A549 treated with CpdA at 1 μM for 4 hours (cell line): ENCODE data around the gene BCO1. TPM values are rescaled to one million over a fixed set of nuclear protein-coding genes. Genes with fewer than 3 reads are reported as not detected.

ENCODE experiments used
- total RNA-seq: library from RNA; stranded (reverse); fragments of 200-300 nt; extraction: Qiagen RNA extraction; gene quantifications from 5 replicates; pipeline ENCODE4 v1.2.3, GENCODE V29; 2022; ENCODE audit warnings: low read depth

Gene BCO1, protein sequence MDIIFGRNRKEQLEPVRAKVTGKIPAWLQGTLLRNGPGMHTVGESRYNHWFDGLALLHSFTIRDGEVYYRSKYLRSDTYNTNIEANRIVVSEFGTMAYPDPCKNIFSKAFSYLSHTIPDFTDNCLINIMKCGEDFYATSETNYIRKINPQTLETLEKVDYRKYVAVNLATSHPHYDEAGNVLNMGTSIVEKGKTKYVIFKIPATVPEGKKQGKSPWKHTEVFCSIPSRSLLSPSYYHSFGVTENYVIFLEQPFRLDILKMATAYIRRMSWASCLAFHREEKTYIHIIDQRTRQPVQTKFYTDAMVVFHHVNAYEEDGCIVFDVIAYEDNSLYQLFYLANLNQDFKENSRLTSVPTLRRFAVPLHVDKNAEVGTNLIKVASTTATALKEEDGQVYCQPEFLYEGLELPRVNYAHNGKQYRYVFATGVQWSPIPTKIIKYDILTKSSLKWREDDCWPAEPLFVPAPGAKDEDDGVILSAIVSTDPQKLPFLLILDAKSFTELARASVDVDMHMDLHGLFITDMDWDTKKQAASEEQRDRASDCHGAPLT
- 0.73 to 1.6 TPM (median 1.3 TPM) in 5 replicates for total RNA-seq

GRCh38 chr16:81238296-81239011 is at the start of gene BCO1:
Gene BCO1 (plus strand): TSS chr16:81238689. CDS start chr16:81238909, 220 bp downstream.

DNA sequence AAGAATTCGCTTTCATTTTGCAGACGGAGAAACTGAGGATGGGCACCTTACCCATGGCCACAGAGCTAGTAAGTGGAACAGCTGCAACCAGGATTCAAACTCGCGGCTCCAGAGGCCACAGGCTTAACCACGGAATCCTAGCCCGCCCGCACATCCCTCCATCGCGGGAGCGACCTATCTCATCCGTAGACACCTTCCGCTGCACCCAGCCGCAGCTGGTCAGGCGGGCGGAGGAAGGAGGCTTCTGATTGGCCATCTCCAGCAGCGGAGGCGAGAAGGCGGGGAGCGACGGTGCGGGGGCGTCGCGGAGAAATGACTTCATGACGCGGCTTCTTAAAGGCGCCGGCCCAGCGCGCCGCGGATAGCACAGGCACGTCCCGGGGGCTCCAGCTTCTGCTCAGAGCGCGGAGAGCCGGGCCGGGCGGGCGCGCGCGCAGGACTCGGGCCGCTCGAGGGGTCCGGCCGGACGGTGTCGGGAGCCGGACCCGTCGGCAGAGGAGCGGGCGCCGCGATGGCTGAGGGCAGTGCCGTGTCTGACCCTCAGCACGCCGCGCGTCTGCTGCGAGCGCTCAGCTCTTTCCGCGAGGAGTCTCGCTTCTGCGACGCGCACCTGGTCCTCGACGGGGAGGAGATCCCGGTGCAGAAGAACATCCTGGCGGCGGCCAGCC is 76.2 kb downstream of the BCO1 start, which contains the start of gene GAN:
TSS of gene GAN (plus strand) at position 360 of the 668 bp plus-strand sequence. CDS start at position 512, 152 bp downstream.

Other genes starting within 250 kb of the BCO1 start
- gene CMC2, start 231.8 kb upstream of the BCO1 start, total RNA-seq, result 126 to 135 TPM (median 129 TPM) in 5 replicates
- 66.6 to 128 TPM (median 67.7 TPM) in 5 replicates for gene CENPN, start 231.5 kb upstream of the BCO1 start, total RNA-seq
- gene ATMIN, start 202.8 kb upstream of the BCO1 start, total RNA-seq, result 30.0 to 37.0 TPM (median 34.2 TPM) in 5 replicates
- gene C16orf46, start 161.5 kb upstream of the BCO1 start, total RNA-seq, result 0.65 to 2.0 TPM (median 1.1 TPM) in 5 replicates
- 49.1 to 63.3 TPM (median 59.1 TPM) in 5 replicates for gene GCSH, start 142.3 kb upstream of the BCO1 start, total RNA-seq
- 2.4 to 3.3 TPM (median 2.9 TPM) in 5 replicates for gene GAN, start 76.3 kb downstream of the BCO1 start, total RNA-seq
- 91.3 to 122 TPM (median 107 TPM) in 5 replicates for gene CMIP, start 206.1 kb downstream of the BCO1 start, total RNA-seq